Epithelial cell of esophagus (primary cell): ENCODE results near the gene CDH18.

ENCODE experiments used
- DNase-seq: peaks from one replicate; pipeline ENCODE4 v3.0.0; 2010; ENCODE audit warnings: low read depth
- H3K4me3 ChIP-seq: 2 replicates; pipeline ENCODE4 v1.5.1; 2011; ENCODE audit warnings: mild to moderate bottlenecking, low read length, control low read depth
- TF ChIP-seq, protein P1 (sequence below): IDR thresholded peaks from 2 replicates; pipeline ENCODE4 v1.5.1; 2011; ENCODE audit warnings: low read depth, mild to moderate bottlenecking, low read length, control low read depth, inconsistent platforms; ENCODE audit not compliant: insufficient read depth; ENCODE audit errors: missing control alignments

CDH18 gene

GRCh38 chr5:19625562-19625961, 362.4 kb downstream of the CDH18 start:
- no peak for DNase-seq
- TF ChIP-seq, protein P1, sequence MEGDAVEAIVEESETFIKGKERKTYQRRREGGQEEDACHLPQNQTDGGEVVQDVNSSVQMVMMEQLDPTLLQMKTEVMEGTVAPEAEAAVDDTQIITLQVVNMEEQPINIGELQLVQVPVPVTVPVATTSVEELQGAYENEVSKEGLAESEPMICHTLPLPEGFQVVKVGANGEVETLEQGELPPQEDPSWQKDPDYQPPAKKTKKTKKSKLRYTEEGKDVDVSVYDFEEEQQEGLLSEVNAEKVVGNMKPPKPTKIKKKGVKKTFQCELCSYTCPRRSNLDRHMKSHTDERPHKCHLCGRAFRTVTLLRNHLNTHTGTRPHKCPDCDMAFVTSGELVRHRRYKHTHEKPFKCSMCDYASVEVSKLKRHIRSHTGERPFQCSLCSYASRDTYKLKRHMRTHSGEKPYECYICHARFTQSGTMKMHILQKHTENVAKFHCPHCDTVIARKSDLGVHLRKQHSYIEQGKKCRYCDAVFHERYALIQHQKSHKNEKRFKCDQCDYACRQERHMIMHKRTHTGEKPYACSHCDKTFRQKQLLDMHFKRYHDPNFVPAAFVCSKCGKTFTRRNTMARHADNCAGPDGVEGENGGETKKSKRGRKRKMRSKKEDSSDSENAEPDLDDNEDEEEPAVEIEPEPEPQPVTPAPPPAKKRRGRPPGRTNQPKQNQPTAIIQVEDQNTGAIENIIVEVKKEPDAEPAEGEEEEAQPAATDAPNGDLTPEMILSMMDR, result no peak
- no peak overlapping the region for H3K4me3 ChIP-seq

DNA sequence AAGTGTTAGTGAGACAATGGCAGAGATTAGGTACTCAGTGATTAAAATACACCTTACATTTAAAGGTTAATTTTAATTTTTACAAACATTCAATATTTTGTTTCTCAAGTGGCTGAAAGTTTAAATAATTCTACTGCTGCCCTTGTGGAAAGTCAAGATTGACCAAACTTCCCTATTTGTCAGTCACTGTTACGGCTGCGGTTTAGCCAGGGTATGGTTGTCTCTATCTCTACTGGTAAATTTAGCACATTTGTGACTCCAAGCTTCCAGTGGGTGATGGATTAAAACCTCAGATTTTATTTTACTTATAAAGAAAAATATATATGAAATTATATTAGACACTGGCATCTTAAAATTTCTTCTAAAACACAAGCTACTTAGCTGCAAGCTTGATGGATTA, 368.4 kb downstream of the CDH18 start:
- no peak for DNase-seq
- H3K4me3 ChIP-seq, result no peak overlapping the region
- TF ChIP-seq, protein P1, result no peak

DNA sequence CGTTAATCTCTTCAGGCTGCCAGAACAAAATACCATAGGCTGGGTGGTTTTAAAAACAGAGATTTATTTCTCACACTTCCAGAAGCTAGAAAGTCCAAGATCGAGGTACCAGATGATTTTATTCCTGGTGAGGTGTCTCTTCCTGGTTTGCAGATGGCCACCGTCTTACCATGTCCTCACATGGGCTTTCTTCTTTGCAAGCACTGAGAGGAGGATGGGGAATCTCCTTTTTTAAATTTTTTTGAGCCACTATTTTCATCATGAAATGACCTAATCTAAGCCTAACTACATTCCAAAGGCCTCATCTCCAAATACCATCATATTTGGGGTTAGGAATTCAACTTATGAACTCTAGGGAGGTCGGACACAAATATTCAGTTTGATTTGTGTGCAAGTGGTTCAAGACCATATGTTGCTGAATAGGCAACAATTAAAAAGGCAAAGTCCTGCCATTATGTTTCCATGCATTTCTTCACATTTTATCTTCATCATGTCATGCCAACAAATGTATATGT, 371.2 kb downstream of the CDH18 start:
- DNase-seq, result no peak
- TF ChIP-seq, protein P1, result no peak

GRCh38 chr5:19615661-19616060, 372.3 kb downstream of the CDH18 start:
- DNase-seq, result peak; percentile 56
- H3K4me3 ChIP-seq, result no peak overlapping the region
- TF ChIP-seq, protein P1, result no peak

More for the DNA sequence above, 371.2 kb downstream of the CDH18 start:
- no peak overlapping the region for H3K4me3 ChIP-seq

DNA sequence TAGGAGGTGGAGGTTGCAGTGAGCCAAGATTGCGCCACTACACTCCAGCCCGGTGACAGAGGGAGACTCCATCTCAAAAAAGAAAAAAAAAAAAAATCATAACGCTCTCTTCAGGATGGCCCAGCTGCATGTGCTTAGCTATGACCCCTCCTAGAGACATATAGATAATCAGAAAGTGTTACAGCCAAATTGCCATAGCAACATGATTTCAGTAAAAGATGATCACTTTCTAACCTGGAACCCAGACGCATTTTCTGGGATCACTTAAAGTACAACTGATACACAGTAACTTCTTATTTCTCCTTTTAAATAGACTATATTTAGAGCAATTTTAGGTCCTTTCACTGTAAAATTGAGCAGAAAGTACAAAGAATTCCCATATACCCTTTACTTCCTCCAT, 372.9 kb downstream of the CDH18 start:
- H3K4me3 ChIP-seq, result no peak overlapping the region
- TF ChIP-seq, protein P1, result no peak
- no peak for DNase-seq

GRCh38 chr5:19608444-19609002, 379.5 kb downstream of the CDH18 start:
- peak; percentile 49 for DNase-seq
- H3K4me3 ChIP-seq, result no peak overlapping the region
- TF ChIP-seq, protein P1, result peak; percentile 44

- peak; percentile 82 for DNase-seq
These were observed 382.1 kb downstream of the CDH18 start for GRCh38 chr5:19605846-19606407.

More at GRCh38 chr5:19605846-19606407, 382.1 kb downstream of the CDH18 start:
- H3K4me3 ChIP-seq, result no peak overlapping the region
- TF ChIP-seq, protein P1, result no peak
